Caki2 (cell line): Measurements from ENCODE around the gene ZNF644. TPM values are rescaled to one million over a fixed set of nuclear protein-coding genes. Genes with fewer than 3 reads are reported as not detected.

Experiments
- DNase-seq: peaks from one replicate; pipeline ENCODE4 v3.0.0-alpha.2; 2015; ENCODE audit warnings: low read depth
- in situ Hi-C: cut with HindIII; loops from 2 replicates; pipeline ENCODE4 v1.10.0; 2016; ENCODE audit warnings: low sequenced_read_pairs, low pct_unique_long_range_greater_than_20kb, mixed read lengths
- total RNA-seq: library from RNA; depleted of rRNA; stranded (reverse); fragments of >200 nt; shearing (Covaris generic); gene quantifications from 2 replicates; pipeline ENCODE4 v1.2.3, GENCODE V29; 2014; ENCODE audit warnings: low replicate concordance

ZNF644 gene
- total RNA-seq, 1 experiment from 2014 or later, result 9.5 TPM

GRCh38 chr1:91026777-91027176 lies 4.9 kb upstream of the ZNF644 start:
- in situ Hi-C loops, result no loop called here
- DNase-seq, result no peak

- in situ Hi-C loops, result no loop called here
- peak; percentile 28 for DNase-seq
These were observed 4.5 kb upstream of the ZNF644 start for GRCh38 chr1:91026320-91026719.

GRCh38 chr1:91024481-91025119 lies 2.8 kb upstream of the ZNF644 start:
- in situ Hi-C loops, result loop anchor here (5.0 kb wide), 1 partner anchor 68 kb away; no protein-coding TSS in a partner anchor
- DNase-seq, result no peak

GRCh38 chr1:91022518-91022929 lies 689 bp upstream of the ZNF644 start:
- in situ Hi-C loops, result loop anchor here (5.0 kb wide), 1 partner anchor 70 kb away; no protein-coding TSS in a partner anchor
- no peak for DNase-seq

- in situ Hi-C loops, result loop anchor here (5.0 kb wide), 1 partner anchor 71 kb away; no protein-coding TSS in a partner anchor
- DNase-seq, result peak; percentile 78
These were observed 709 bp downstream of the ZNF644 start for GRCh38 chr1:91020967-91021685.

GRCh38 chr1:91020486-91020885 lies 1.3 kb downstream of the ZNF644 start:
- in situ Hi-C loops, result loop anchor here (5.0 kb wide), 1 partner anchor 72 kb away; no protein-coding TSS in a partner anchor
- DNase-seq, result no peak

- in situ Hi-C loops, result no loop called here
- DNase-seq, result no peak
These were observed 3.8 kb downstream of the ZNF644 start for GRCh38 chr1:91018006-91018405.

GRCh38 chr1:91015794-91016550 lies 5.9 kb downstream of the ZNF644 start:
- in situ Hi-C loops, result no loop called here
- no peak for DNase-seq

GRCh38 chr1:91015358-91015780 lies 6.5 kb downstream of the ZNF644 start:
- in situ Hi-C loops, result no loop called here

GRCh38 chr1:91014475-91014874 lies 7.4 kb downstream of the ZNF644 start:
- in situ Hi-C loops, result no loop called here
- DNase-seq, result no peak

More at GRCh38 chr1:91015358-91015780, 6.5 kb downstream of the ZNF644 start:
- no peak for DNase-seq

DNA sequence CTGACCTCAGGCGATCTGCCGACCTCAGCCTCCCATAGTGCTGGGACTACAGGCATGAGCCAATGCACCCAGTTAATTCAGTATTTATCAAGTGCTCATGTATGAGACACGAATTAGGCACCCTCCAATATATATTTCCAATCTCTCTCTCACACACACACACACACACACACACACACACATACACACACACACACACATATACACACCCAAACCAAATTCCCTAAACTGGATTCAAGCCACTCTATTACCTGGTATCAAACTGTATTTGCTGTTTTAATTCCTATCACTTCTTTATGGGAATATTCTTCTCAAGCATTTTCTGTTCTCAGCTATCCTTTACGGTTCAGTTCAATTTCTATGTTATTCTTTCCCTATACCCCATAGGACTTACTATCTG lies 8.5 kb downstream of the ZNF644 start:
- DNase-seq, result no peak
- in situ Hi-C loops, result no loop called here

GRCh38 chr1:91012196-91012595 lies 9.6 kb downstream of the ZNF644 start:
- DNase-seq, result no peak
- in situ Hi-C loops, result no loop called here

- in situ Hi-C loops, result no loop called here
- no peak for DNase-seq
These were observed 10.1 kb downstream of the ZNF644 start for GRCh38 chr1:91011726-91012125.

DNA sequence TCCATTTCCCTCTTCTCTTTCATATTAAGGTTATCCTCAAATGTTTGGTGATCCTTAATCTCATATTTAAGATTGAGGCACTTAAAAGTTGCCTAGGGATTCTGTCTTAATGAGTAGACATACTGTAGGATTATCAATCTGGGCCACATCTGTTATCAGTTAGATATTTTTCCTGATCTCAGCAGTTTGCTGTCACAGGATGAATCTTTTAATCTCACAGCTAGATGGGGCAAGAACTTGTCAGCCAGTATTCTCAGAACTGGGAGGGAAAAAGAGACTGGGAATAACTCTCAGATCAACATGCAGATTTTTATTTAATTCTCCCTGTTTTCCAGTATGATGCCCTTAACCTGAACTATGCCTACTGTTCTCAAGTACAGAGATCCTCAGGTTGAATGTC lies 14.0 kb downstream of the ZNF644 start:
- in situ Hi-C loops, result no loop called here
- no peak for DNase-seq

DNA sequence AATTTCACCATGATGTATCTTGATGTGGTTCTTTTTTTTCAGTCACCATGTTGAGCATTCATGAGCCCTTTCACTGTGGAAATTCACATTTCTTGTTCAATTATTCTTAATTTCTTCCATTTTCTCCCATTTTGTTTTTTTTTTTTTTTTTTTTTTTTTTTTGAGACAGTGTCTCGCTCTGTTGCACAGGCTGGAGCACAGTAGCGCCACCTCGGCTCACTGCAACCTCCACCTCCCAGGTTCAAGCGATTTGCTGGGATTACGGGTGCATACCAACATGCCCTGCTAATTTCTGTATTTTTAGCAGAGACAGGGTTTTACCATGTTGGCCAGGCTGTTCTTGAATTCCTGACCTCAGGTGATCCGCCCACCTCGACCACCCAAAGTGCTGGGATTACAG lies 14.7 kb downstream of the ZNF644 start:
- DNase-seq, result no peak
- in situ Hi-C loops, result no loop called here

DNA sequence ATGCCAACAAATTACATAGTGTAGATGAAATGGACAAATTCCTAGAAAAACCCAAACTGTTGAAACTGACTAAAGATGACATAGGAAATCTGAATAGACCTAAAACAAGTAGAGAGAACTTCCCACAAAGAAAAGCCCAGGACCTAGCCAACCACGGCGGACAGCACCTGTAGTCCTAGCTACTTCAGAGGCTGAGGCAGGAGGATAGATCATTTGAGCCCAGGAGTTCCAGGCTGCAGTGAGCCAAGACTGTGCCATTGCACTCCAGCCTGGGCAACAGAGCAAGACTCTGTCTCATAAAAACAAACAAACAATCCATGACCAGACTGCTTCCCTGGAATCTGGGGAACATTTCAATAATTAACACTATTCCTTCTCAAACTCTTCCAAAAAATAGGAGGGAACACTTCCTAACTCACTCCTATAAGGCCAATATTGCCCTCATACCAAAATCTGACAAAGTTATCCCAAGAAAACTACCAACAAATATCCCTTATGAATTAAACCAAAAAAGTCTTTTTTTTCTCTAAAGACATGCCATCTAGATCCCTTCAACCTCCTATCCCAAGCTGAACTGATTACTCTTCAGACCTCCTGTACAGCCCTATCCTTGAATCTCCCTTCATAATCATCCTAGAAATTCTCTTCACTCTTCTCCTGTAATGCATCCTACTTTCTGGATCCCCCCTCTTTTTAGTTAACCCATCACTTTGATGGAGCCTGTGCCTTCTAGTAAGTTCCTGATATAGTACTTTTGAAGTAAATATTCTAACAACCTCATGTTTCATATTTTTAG lies 15.5 kb downstream of the ZNF644 start:
- in situ Hi-C loops, result no loop called here
- DNase-seq, result no peak

GRCh38 chr1:91005285-91005684 lies 16.6 kb downstream of the ZNF644 start:
- in situ Hi-C loops, result no loop called here

DNA sequence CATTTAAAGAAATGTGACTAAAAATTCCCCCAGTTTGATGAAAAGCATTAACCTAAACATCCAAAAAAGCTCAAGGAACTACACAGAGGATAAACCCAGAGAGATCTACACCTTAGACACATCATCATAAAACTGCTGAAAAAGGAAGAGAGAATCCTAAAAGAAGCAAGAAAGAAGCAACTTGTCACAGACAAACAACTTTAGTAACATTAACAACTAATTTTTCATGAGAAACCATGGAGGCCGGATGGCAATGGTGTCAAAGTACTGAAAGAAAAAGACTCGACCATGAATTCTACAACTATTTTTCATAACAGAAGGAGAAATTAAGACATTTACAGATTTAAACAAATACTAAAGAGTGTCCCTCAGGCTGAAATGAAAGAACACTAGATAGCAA lies 17.7 kb downstream of the ZNF644 start:
- in situ Hi-C loops, result no loop called here
- no peak for DNase-seq

More at GRCh38 chr1:91005285-91005684, 16.6 kb downstream of the ZNF644 start:
- DNase-seq, result no peak
